SJSA1 (cell line): ENCODE measurements around the gene KIF1A. TPM values are rescaled to one million over a fixed set of nuclear protein-coding genes. Genes with fewer than 3 reads are reported as not detected.
"Not testable (repeated sequence)": the region's sequence is repeated elsewhere in the genome, so short reads cannot be mapped to it uniquely, and the experiment has no call there.

Experiments
- DNase-seq, 2 experiments: peaks; one replicate each; pipeline ENCODE4 v3.0.0-alpha.2; 2015 to 2020; ENCODE audit warnings: low spot score in 2 of 2, low read depth in 1 of 2
- H3K27ac ChIP-seq: fragments of 250-450 bp; sonication (Bioruptor Pico); 2 replicates; pipeline ENCODE4 v1.5.1; 2020; ENCODE audit warnings: mild to moderate bottlenecking, moderate library complexity
- H3K27me3 ChIP-seq: fragments of 250-450 bp; sonication (Bioruptor Pico); replicated peaks from 2 replicates; pipeline ENCODE4 v1.5.1; 2020; ENCODE audit warnings: mild to moderate bottlenecking, moderate library complexity
- H3K36me3 ChIP-seq: fragments of 250-450 bp; sonication (Bioruptor Pico); 2 replicates; pipeline ENCODE4 v1.5.1; 2020; ENCODE audit warnings: mild to moderate bottlenecking
- H3K4me1 ChIP-seq: fragments of 250-450 bp; sonication (Bioruptor Pico); replicated peaks from 2 replicates; pipeline ENCODE4 v1.6.1; 2021; ENCODE audit warnings: mild to moderate bottlenecking
- H3K4me3 ChIP-seq: fragments of 250-450 bp; sonication (Bioruptor Pico); 2 replicates; pipeline ENCODE4 v1.5.1; 2020; ENCODE audit warnings: mild to moderate bottlenecking
- H3K9me3 ChIP-seq: fragments of 250-450 bp; sonication (Bioruptor Pico); replicated peaks from 2 replicates; pipeline ENCODE4 v1.5.1; 2020; ENCODE audit warnings: mild to moderate bottlenecking
- total RNA-seq: library from RNA; depleted of rRNA; stranded (reverse); fragments of >200 nt; shearing (Covaris generic); gene quantifications from 2 replicates; pipeline ENCODE4 v1.2.3, GENCODE V29; 2014

Gene KIF1A
- total RNA-seq, 1 experiment from 2014 or later: not detected

GRCh38 chr2:240691075-240691427 is 129.0 kb downstream of the KIF1A start:
- not testable (repeated sequence) for DNase-seq, H3K27ac ChIP-seq, H3K9me3 ChIP-seq, H3K4me1 ChIP-seq, H3K4me3 ChIP-seq, H3K36me3 ChIP-seq
- peaks cover 18% of the 10 kb centered on the region for H3K27me3 ChIP-seq

GRCh38 chr2:240690421-240691074 is 129.5 kb downstream of the KIF1A start:
- H3K4me1 ChIP-seq, H3K36me3 ChIP-seq, DNase-seq, H3K4me3 ChIP-seq, H3K9me3 ChIP-seq, H3K27ac ChIP-seq: not testable (repeated sequence)
- H3K27me3 ChIP-seq: peaks cover 23% of the 10 kb centered on the region

GRCh38 chr2:240689975-240690374 is 130.0 kb downstream of the KIF1A start:
- no peak overlapping the region for H3K4me3 ChIP-seq
- no peaks in the 10 kb centered on the region for H3K36me3 ChIP-seq
- H3K27ac ChIP-seq: no peak overlapping the region
- no peaks in the 10 kb centered on the region for H3K4me1 ChIP-seq
- H3K27me3 ChIP-seq: peaks cover 24% of the 10 kb centered on the region
- DNase-seq: no peak
- H3K9me3 ChIP-seq: no peaks in the 10 kb centered on the region

- no peaks in the 10 kb centered on the region for H3K9me3 ChIP-seq
- H3K4me3 ChIP-seq: no peak overlapping the region
- no peaks in the 10 kb centered on the region for H3K4me1 ChIP-seq
- no peaks in the 10 kb centered on the region for H3K36me3 ChIP-seq
- no peak for DNase-seq
- peaks cover 24% of the 10 kb centered on the region for H3K27me3 ChIP-seq
- no peak overlapping the region for H3K27ac ChIP-seq
Measured at GRCh38 chr2:240688553-240688919, 131.5 kb downstream of the KIF1A start.

- no peak overlapping the region for H3K27ac ChIP-seq
- no peaks in the 10 kb centered on the region for H3K9me3 ChIP-seq
- no peak overlapping the region for H3K4me3 ChIP-seq
- no peaks in the 10 kb centered on the region for H3K4me1 ChIP-seq
- DNase-seq: no peak
- H3K27me3 ChIP-seq: peaks cover 24% of the 10 kb centered on the region
- no peaks in the 10 kb centered on the region for H3K36me3 ChIP-seq
Measured at GRCh38 chr2:240687741-240688552, 132.1 kb downstream of the KIF1A start.

GRCh38 chr2:240687045-240687740 is 132.8 kb downstream of the KIF1A start:
- no peaks in the 10 kb centered on the region for H3K36me3 ChIP-seq
- H3K4me1 ChIP-seq: no peaks in the 10 kb centered on the region
- peaks cover 24% of the 10 kb centered on the region for H3K27me3 ChIP-seq
- DNase-seq: no peak
- H3K4me3 ChIP-seq: no peak overlapping the region
- no peaks in the 10 kb centered on the region for H3K9me3 ChIP-seq
- no peak overlapping the region for H3K27ac ChIP-seq

GRCh38 chr2:240686460-240686859 is 133.6 kb downstream of the KIF1A start:
- no peaks in the 10 kb centered on the region for H3K9me3 ChIP-seq
- DNase-seq: no peak
- H3K4me3 ChIP-seq: no peak overlapping the region
- H3K36me3 ChIP-seq: no peaks in the 10 kb centered on the region
- no peaks in the 10 kb centered on the region for H3K4me1 ChIP-seq
- H3K27me3 ChIP-seq: peaks cover 24% of the 10 kb centered on the region
- no peak overlapping the region for H3K27ac ChIP-seq

GRCh38 chr2:240685771-240686371 is 134.1 kb downstream of the KIF1A start:
- DNase-seq: no peak
- Histone ChIP-seq H3K27ac (no peak overlapping the region), H3K36me3 (no peaks in the 10 kb centered on the region), H3K4me1 (no peaks in the 10 kb centered on the region), H3K27me3 (peaks cover 24% of the 10 kb centered on the region), H3K4me3 (no peak overlapping the region), H3K9me3 (no peaks in the 10 kb centered on the region)

- not testable (repeated sequence) for H3K36me3 ChIP-seq, H3K9me3 ChIP-seq, H3K4me1 ChIP-seq, DNase-seq, H3K27ac ChIP-seq, H3K4me3 ChIP-seq
- peaks cover 24% of the 10 kb centered on the region for H3K27me3 ChIP-seq
Measured at GRCh38 chr2:240683980-240684728, 135.9 kb downstream of the KIF1A start.

GRCh38 chr2:240683329-240683979 is 136.6 kb downstream of the KIF1A start:
- not testable (repeated sequence) for DNase-seq, H3K9me3 ChIP-seq, H3K27ac ChIP-seq, H3K36me3 ChIP-seq, H3K4me1 ChIP-seq, H3K4me3 ChIP-seq
- H3K27me3 ChIP-seq: peaks cover 21% of the 10 kb centered on the region

- H3K9me3 ChIP-seq, H3K4me1 ChIP-seq, DNase-seq, H3K36me3 ChIP-seq, H3K27ac ChIP-seq, H3K4me3 ChIP-seq: not testable (repeated sequence)
- H3K27me3 ChIP-seq: peaks cover 18% of the 10 kb centered on the region
Measured at GRCh38 chr2:240682431-240683224, 137.4 kb downstream of the KIF1A start, which contains the start of gene AQP12B. AQP12B (minus strand) TSS chr2:240682885; CDS start chr2:240682837, 48 bp downstream.

- not testable (repeated sequence) for H3K9me3 ChIP-seq
Measured at GRCh38 chr2:240680185-240680584, 139.8 kb downstream of the KIF1A start.

More at GRCh38 chr2:240680185-240680584, 139.8 kb downstream of the KIF1A start:
- H3K36me3 ChIP-seq, DNase-seq, H3K4me1 ChIP-seq, H3K27me3 ChIP-seq, H3K27ac ChIP-seq, H3K4me3 ChIP-seq: not testable (repeated sequence)
